GM12878 (cell line): ENCODE measurements around the gene ZFP82.

Experiments used
- EED ChIP-seq: sonication (generic); IDR thresholded peaks from 2 replicates; pipeline ENCODE4 v1.6.1; 2016; ENCODE audit warnings: antibody characterized with exemption, low read depth
- GATAD2B ChIP-seq: fragments of 450-650 bp; conservative IDR thresholded peaks from 2 replicates; pipeline ENCODE4 v1.6.1; 2017; ENCODE audit warnings: low read depth, mild to moderate bottlenecking, moderate library complexity
- HCFC1 ChIP-seq: fragments of 150-350 bp; IDR thresholded peaks from 2 replicates; pipeline ENCODE4 v1.6.1; 2014; ENCODE audit warnings: low read length
- MYC ChIP-seq: IDR thresholded peaks from 2 replicates; pipeline ENCODE4 v1.6.1; 2011; ENCODE audit warnings: mild to moderate bottlenecking, low read length, moderate library complexity, inconsistent platforms; ENCODE audit not compliant: insufficient read depth, insufficient replicate concordance, insufficient read length, severe bottlenecking
- PAX5 ChIP-seq: IDR thresholded peaks from 2 replicates; pipeline ENCODE4 v1.6.1; 2011; ENCODE audit warnings: low read depth, low read length, borderline replicate concordance
- POLR2A ChIP-seq: IDR thresholded peaks from 2 replicates; pipeline ENCODE4 v1.6.1; 2011; ENCODE audit warnings: low read depth, mild to moderate bottlenecking, low read length
- POLR2AphosphoS5 ChIP-seq: IDR thresholded peaks from 2 replicates; pipeline ENCODE4 v1.6.1; 2011; ENCODE audit warnings: mild to moderate bottlenecking, low read length, inconsistent platforms
- RAD21 ChIP-seq: IDR thresholded peaks from 2 replicates; pipeline ENCODE4 v1.6.1; 2011; ENCODE audit warnings: mild to moderate bottlenecking, low read depth, low read length, moderate library complexity; ENCODE audit not compliant: insufficient read depth
- SMC3 ChIP-seq: IDR thresholded peaks from 2 replicates; pipeline ENCODE4 v1.6.1; 2011; ENCODE audit warnings: low read length, improper control_type of control experiment, borderline replicate concordance
- TCF7 ChIP-seq: IDR thresholded peaks from 2 replicates; pipeline ENCODE4 v1.6.1; 2014; ENCODE audit warnings: antibody characterized with exemption, borderline replicate concordance
- ZBTB11 ChIP-seq: fragments of 450-650 bp; formaldehyde crosslinking; IDR thresholded peaks from 2 replicates; pipeline ENCODE4 v1.5.0; 2022; ENCODE audit warnings: mild to moderate bottlenecking, missing genetic modification characterization
- TF ChIP-seq, protein P1 (sequence below), 3 experiments: IDR thresholded peaks in 2 of 3; conservative IDR thresholded peaks in 1 of 3; 2 replicates each; pipeline ENCODE4 v1.5.1; 2011; ENCODE audit warnings: low read depth in 3 of 3, low read length in 3 of 3, mild to moderate bottlenecking in 3 of 3, control low read depth in 2 of 3, moderate library complexity in 2 of 3, inconsistent platforms in 1 of 3, mixed read lengths in 1 of 3; ENCODE audit not compliant: control insufficient read depth in 2 of 3, insufficient read depth in 1 of 3; ENCODE audit errors: extremely low read depth in 1 of 3
- TF ChIP-seq, protein P2 (sequence below): fragments of 450-650 bp; formaldehyde crosslinking; IDR thresholded peaks from 2 replicates; pipeline ENCODE4 v1.4.0; 2022; ENCODE audit warnings: mild to moderate bottlenecking, moderate library complexity

DNA sequence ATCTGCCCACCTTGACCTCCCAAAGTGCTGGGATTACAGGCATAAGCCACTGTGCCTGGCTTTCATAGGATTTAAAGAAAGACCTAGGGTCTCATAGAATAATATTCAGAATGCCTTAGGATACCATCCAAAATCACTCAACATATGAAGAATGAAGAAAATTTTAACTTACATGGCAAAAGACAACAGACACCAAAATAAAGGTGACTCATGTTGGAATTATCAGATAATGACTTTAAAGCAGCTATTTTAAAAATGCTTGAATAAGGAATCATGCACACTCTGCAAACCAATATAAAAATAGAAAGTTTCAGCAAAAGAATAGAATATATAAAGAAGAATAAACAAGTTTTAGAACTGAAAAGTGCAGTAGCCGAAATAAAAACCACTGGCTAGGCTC, 41.6 kb upstream of the ZFP82 start:
- no peak for TF ChIP-seq MYC
- TF ChIP-seq RAD21: no peak
- no peak for TF ChIP-seq ZBTB11 (CRISPR knock-in tag)
- TF ChIP-seq, protein P1, sequence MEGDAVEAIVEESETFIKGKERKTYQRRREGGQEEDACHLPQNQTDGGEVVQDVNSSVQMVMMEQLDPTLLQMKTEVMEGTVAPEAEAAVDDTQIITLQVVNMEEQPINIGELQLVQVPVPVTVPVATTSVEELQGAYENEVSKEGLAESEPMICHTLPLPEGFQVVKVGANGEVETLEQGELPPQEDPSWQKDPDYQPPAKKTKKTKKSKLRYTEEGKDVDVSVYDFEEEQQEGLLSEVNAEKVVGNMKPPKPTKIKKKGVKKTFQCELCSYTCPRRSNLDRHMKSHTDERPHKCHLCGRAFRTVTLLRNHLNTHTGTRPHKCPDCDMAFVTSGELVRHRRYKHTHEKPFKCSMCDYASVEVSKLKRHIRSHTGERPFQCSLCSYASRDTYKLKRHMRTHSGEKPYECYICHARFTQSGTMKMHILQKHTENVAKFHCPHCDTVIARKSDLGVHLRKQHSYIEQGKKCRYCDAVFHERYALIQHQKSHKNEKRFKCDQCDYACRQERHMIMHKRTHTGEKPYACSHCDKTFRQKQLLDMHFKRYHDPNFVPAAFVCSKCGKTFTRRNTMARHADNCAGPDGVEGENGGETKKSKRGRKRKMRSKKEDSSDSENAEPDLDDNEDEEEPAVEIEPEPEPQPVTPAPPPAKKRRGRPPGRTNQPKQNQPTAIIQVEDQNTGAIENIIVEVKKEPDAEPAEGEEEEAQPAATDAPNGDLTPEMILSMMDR (IDR thresholded peaks at IDR 0.05 in 2 of 3, conservative IDR thresholded peaks at IDR 0.05 in 1 of 3; ENCODE audit: control insufficient read depth in 2 of 3, extremely low read depth in 1 of 3, insufficient read depth in 1 of 3, low read depth in 3 of 3, low read length in 3 of 3): no peak
- TF ChIP-seq SMC3: no peak
- TF ChIP-seq POLR2A: no peak
- TF ChIP-seq HCFC1: no peak
- TF ChIP-seq, protein P2, sequence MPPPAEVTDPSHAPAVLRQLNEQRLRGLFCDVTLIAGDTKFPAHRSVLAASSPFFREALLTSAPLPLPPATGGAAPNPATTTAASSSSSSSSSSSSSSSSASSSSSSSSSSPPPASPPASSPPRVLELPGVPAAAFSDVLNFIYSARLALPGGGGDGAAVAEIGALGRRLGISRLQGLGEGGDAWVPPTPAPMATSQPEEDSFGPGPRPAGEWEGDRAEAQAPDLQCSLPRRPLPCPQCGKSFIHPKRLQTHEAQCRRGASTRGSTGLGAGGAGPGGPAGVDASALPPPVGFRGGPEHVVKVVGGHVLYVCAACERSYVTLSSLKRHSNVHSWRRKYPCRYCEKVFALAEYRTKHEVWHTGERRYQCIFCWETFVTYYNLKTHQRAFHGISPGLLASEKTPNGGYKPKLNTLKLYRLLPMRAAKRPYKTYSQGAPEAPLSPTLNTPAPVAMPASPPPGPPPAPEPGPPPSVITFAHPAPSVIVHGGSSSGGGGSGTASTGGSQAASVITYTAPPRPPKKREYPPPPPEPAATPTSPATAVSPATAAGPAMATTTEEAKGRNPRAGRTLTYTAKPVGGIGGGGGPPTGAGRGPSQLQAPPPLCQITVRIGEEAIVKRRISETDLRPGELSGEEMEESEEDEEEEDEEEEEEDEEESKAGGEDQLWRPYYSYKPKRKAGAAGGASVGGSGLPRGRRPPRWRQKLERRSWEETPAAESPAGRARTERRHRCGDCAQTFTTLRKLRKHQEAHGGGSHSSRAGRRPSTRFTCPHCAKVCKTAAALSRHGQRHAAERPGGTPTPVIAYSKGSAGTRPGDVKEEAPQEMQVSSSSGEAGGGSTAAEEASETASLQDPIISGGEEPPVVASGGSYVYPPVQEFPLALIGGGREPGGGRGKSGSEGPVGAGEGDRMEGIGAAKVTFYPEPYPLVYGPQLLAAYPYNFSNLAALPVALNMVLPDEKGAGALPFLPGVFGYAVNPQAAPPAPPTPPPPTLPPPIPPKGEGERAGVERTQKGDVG (CRISPR knock-in tag): no peak
- TF ChIP-seq GATAD2B: no peak
- no peak for TF ChIP-seq PAX5
- TF ChIP-seq EED: no peak
- no peak for TF ChIP-seq TCF7
- TF ChIP-seq POLR2AphosphoS5: no peak
